GM12875 (cell line): ENCODE measurements around the gene DMRT1.

Source experiments
- H3K4me3 ChIP-seq: one replicate; pipeline ENCODE4 v1.5.1; 2011; ENCODE audit warnings: low read depth, low read length, control low read depth
- CTCF ChIP-seq: IDR thresholded peaks from 2 replicates; pipeline ENCODE4 v1.5.1; 2011; ENCODE audit warnings: low read depth, mild to moderate bottlenecking, control low read depth, inconsistent platforms, low read length, moderate library complexity, borderline replicate concordance; ENCODE audit not compliant: insufficient read depth

The DMRT1 gene

GRCh38 chr9:962023-962422, 120.5 kb downstream of the DMRT1 start:
- TF ChIP-seq CTCF = no peak
- no peak overlapping the region for H3K4me3 ChIP-seq

GRCh38 chr9:965497-965896, 124.0 kb downstream of the DMRT1 start:
- no peak overlapping the region for H3K4me3 ChIP-seq
- no peak for TF ChIP-seq CTCF

GRCh38 chr9:966870-967269, 125.4 kb downstream of the DMRT1 start:
- H3K4me3 ChIP-seq = no peak overlapping the region
- TF ChIP-seq CTCF = no peak

- no peak for TF ChIP-seq CTCF
- H3K4me3 ChIP-seq = no peak overlapping the region
These were observed 125.9 kb downstream of the DMRT1 start for GRCh38 chr9:967436-967835.

GRCh38 chr9:967903-968641, 126.6 kb downstream of the DMRT1 start:
- no peak overlapping the region for H3K4me3 ChIP-seq
- no peak for TF ChIP-seq CTCF

- no peak for TF ChIP-seq CTCF
- no peak overlapping the region for H3K4me3 ChIP-seq
These were observed 128.0 kb downstream of the DMRT1 start for GRCh38 chr9:969310-970150.
